B cell (primary cell): ENCODE measurements around the gene TMEM19. TPM values are rescaled to one million over a fixed set of nuclear protein-coding genes. Genes with fewer than 3 reads are reported as not detected.

Source experiments
- ATAC-seq: fragments of 200-7000 bp; cut with Tn5 transposase; one replicate; pipeline ENCODE4 v1.10.0; 2021; ENCODE audit warnings: low read depth, mild to moderate bottlenecking, moderate number of reproducible peaks, moderate library complexity
- CTCF ChIA-PET: fragments of 350-600 bp; sonication (Branson Sonifier 250); formaldehyde crosslinking; loops from one replicate; lab custom pipeline; 2021; ENCODE audit warnings: antibody characterized with exemption, inconsistent platforms; lab: Charles Lee
- POLR2A ChIA-PET: fragments of 350-600 bp; sonication (Branson Sonifier 250); formaldehyde crosslinking; loops from one replicate; lab custom pipeline; 2021; ENCODE audit warnings: antibody characterized with exemption; lab: Charles Lee
- DNase-seq: peaks from one replicate; pipeline ENCODE4 v3.0.0; 2013
- H2AFZ ChIP-seq: 2 replicates; pipeline ENCODE4 v1.6.1; 2012; ENCODE audit warnings: mild to moderate bottlenecking, low read depth, low read length; ENCODE audit not compliant: insufficient read depth, poor library complexity, severe bottlenecking
- H3K27ac ChIP-seq, 2 donors: 1 replicate in 1 of 2; 2 replicates in 1 of 2; pipeline ENCODE4 v1.5.1; 2012 to 2013; ENCODE audit warnings: low read length in 2 of 2, mild to moderate bottlenecking in 2 of 2, moderate library complexity in 1 of 2
- H3K27me3 ChIP-seq, 4 experiments: fragments of 200-600 bp in 1 of 4; sonication (generic) in 1 of 4; replicated peaks in 1 of 4; 1 replicate in 2 of 4; 2 replicates in 2 of 4; pipeline versions ENCODE4 v1.6.1 to v1.7.0; 2013 to 2016; ENCODE audit warnings: low read length in 3 of 4, mild to moderate bottlenecking in 2 of 4, mixed read lengths in 1 of 4, moderate library complexity in 1 of 4; ENCODE audit not compliant: insufficient read depth in 4 of 4, control insufficient read depth in 3 of 4; ENCODE audit errors: control extremely low read depth in 1 of 4
- H3K36me3 ChIP-seq, 2 experiments: replicated peaks in 1 of 2; 1 replicate in 1 of 2; 2 replicates in 1 of 2; pipeline versions ENCODE4 v1.6.1 to v1.7.1; 2013; ENCODE audit warnings: low read length in 1 of 2; ENCODE audit not compliant: insufficient read depth in 2 of 2, control insufficient read depth in 1 of 2; ENCODE audit errors: control extremely low read depth in 1 of 2, extremely low read depth in 1 of 2
- H3K4me1 ChIP-seq, 2 donors: fragments of 200-600 bp in 1 of 2; sonication (generic) in 1 of 2; 1 replicate in 1 of 2; 2 replicates in 1 of 2; pipeline versions ENCODE4 v1.5.1 to v1.6.1; 2013 to 2017; ENCODE audit warnings: low read length in 2 of 2; ENCODE audit not compliant: control insufficient read depth in 2 of 2, insufficient read depth in 2 of 2
- H3K4me2 ChIP-seq: replicated peaks from 2 replicates; pipeline ENCODE3; 2012; ENCODE audit warnings: mild to moderate bottlenecking, low read depth, low read length; ENCODE audit not compliant: poor library complexity, severe bottlenecking
- H3K4me3 ChIP-seq, 5 experiments: fragments of 200-600 bp in 1 of 5; sonication (generic) in 1 of 5; 1 replicate in 3 of 5; 2 replicates in 2 of 5; pipeline versions ENCODE4 v1.5.1 to v1.7.0; 2011 to 2016; ENCODE audit warnings: low read length in 4 of 5, mild to moderate bottlenecking in 4 of 5, low read depth in 2 of 5, control low read depth in 1 of 5, moderate library complexity in 1 of 5; ENCODE audit not compliant: insufficient read depth in 1 of 5; ENCODE audit errors: control extremely low read depth in 1 of 5, extremely low read depth in 1 of 5
- H3K79me2 ChIP-seq: fragments of 200-600 bp; sonication (generic); one replicate; pipeline ENCODE4 v1.6.0; 2016; ENCODE audit warnings: low read length; ENCODE audit not compliant: control insufficient read depth, insufficient read depth
- H3K9ac ChIP-seq: fragments of 200-600 bp; sonication (generic); 2 replicates; pipeline ENCODE4 v1.6.1; 2017; ENCODE audit warnings: mild to moderate bottlenecking, low read length, moderate library complexity
- H3K9me3 ChIP-seq, 3 donors: one replicate each; pipeline versions ENCODE4 v1.6.1 to v1.7.1; 2013; ENCODE audit warnings: low read length in 2 of 3; ENCODE audit not compliant: control insufficient read depth in 2 of 3, insufficient read depth in 1 of 3; ENCODE audit errors: control extremely low read depth in 1 of 3
- H4K20me1 ChIP-seq: 2 replicates; pipeline ENCODE4 v1.6.0; 2012; ENCODE audit warnings: mild to moderate bottlenecking, low read length; ENCODE audit not compliant: insufficient read depth, control insufficient read depth, poor library complexity, severe bottlenecking
- H3K27ac Mint-ChIP-seq: one replicate; pipeline ENCODE4 v1.8.0; 2021; ENCODE audit warnings: mixed read lengths
- H3K27me3 Mint-ChIP-seq: one replicate; pipeline ENCODE4 v1.8.0; 2021; ENCODE audit warnings: mixed read lengths
- H3K4me1 Mint-ChIP-seq: one replicate; pipeline ENCODE4 v1.8.0; 2021; ENCODE audit warnings: mixed read lengths
- H3K4me3 Mint-ChIP-seq: one replicate; pipeline ENCODE4 v1.8.0; 2021; ENCODE audit warnings: mixed read lengths
- H3K9me3 Mint-ChIP-seq: one replicate; pipeline ENCODE4 v1.8.0; 2022; ENCODE audit warnings: mixed read lengths; ENCODE audit not compliant: insufficient read depth
- EZH2 ChIP-seq: IDR thresholded peaks from 2 replicates; pipeline ENCODE4 v1.6.1; 2012; ENCODE audit warnings: borderline replicate concordance, low read depth, mild to moderate bottlenecking, moderate library complexity, low read length; ENCODE audit not compliant: insufficient read depth, poor library complexity, severe bottlenecking
- WGBS: methylation state at CpG from one replicate; pipeline ENCODE4 v1.1.5; 2013; ENCODE audit warnings: missing lambda C conversion rate; ENCODE audit not compliant: insufficient coverage; 5-methylcytosine and 5-hydroxymethylcytosine counted together
- intact Hi-C: fragments of 100-400 bp; cut with micrococcal nuclease; formaldehyde crosslinking; loops from one replicate; pipeline ENCODE4 v1.10.0; 2022
- polyA plus RNA-seq: library from polyadenylated mRNA; depleted of rRNA; stranded (reverse); fragments of >200 nt; gene quantifications from 2 replicates; pipeline ENCODE4 v1.2.3, GENCODE V29; 2012
- total RNA-seq, 2 donors: library from RNA; stranded (reverse); fragments of 120-200 nt in 1 of 2; gene quantifications; 1 replicate in 1 of 2; 2 replicates in 1 of 2; pipeline versions ENCODE4 v1.2.3 to v1.2.4, GENCODE V29; 2013 to 2022
- TF ChIP-seq, protein P1 (sequence below): fragments of 200-600 bp; IDR thresholded peaks from one replicate; pipeline ENCODE4 v1.8.0; 2022; ENCODE audit warnings: antibody characterized with exemption, mild to moderate bottlenecking

Gene TMEM19
- total and polyA plus RNA-seq, 2 donors (not counting 1 experiment from before 2014, with no cell fraction given): 39.4 to 53.6 TPM

DNA sequence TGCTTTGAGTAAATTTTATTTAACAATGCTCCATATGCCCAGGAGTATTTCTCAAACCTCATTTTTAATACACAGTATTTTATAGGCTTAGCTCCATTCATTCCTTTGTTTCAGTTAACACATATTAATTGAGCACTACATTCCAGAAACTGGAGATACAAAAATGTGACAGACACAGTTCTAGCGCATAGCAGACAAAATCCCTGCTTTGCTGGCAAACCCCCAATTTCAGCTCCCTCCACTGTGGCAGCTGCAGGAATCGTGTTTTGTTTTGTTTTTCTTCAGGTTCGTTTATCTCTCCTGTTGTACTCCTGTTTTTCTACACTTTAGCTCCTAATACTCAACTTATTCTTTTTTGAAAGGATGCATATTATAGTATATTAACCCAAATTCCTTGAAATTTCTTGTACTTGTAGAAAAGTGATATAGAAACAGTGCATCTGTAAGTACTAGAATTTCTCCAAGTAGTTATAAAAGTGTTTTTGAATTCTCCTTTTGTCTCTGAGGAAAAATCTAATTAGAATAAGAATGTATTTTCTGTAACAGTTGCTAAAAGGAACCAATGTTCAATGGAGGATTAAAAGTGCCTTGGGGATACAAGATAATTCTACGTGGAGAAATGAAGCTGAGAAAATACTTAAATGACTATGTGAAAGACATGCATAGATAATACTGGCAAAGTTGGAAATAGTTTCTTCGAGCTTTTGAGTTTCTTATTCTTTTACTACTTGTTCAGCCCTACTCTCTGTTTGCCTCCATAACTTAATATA lies 62.4 kb downstream of the TMEM19 start:
- H3K9ac ChIP-seq: no peak overlapping the region
- H3K36me3 ChIP-seq: no peaks in the 10 kb centered on the region
- TF ChIP-seq, protein P1, sequence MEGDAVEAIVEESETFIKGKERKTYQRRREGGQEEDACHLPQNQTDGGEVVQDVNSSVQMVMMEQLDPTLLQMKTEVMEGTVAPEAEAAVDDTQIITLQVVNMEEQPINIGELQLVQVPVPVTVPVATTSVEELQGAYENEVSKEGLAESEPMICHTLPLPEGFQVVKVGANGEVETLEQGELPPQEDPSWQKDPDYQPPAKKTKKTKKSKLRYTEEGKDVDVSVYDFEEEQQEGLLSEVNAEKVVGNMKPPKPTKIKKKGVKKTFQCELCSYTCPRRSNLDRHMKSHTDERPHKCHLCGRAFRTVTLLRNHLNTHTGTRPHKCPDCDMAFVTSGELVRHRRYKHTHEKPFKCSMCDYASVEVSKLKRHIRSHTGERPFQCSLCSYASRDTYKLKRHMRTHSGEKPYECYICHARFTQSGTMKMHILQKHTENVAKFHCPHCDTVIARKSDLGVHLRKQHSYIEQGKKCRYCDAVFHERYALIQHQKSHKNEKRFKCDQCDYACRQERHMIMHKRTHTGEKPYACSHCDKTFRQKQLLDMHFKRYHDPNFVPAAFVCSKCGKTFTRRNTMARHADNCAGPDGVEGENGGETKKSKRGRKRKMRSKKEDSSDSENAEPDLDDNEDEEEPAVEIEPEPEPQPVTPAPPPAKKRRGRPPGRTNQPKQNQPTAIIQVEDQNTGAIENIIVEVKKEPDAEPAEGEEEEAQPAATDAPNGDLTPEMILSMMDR: no peak
- no peak for TF ChIP-seq EZH2
- POLR2A ChIA-PET: interaction anchor here (1.1 to 1.7 kb wide), 2 partner anchors 62 to 85 kb away, joined by 4 to 12 read pairs; partner anchors contain the start of genes THAP2, TMEM19 and ZFC3H1
- CTCF ChIA-PET: interaction anchor here (0.8 to 9.4 kb wide), 35 partner anchors 8 to 1015 kb away, joined by 3 to 116 read pairs (median 5); partner anchors contain the start of genes THAP2, TMEM19 and ZFC3H1
- ATAC-seq (no peak), DNase-seq (no peak)
- peaks cover 1% of the 10 kb centered on the region for H3K4me1 Mint-ChIP-seq
- intact Hi-C loops: loop anchor here (10.0 kb wide), 1 partner anchor 533 kb away; no protein-coding TSS in a partner anchor
- H2AFZ ChIP-seq: no peak overlapping the region
- H3K27ac ChIP-seq: no peak overlapping the region
- H3K27ac Mint-ChIP-seq: no peak overlapping the region
- H3K9me3 ChIP-seq: no peaks in the 10 kb centered on the region
- no peaks in the 10 kb centered on the region for H3K79me2 ChIP-seq
- WGBS: 100% methylated on average over 1 of the region's 5 CpGs
- H3K4me3 ChIP-seq: no peak overlapping the region
- H3K27me3 Mint-ChIP-seq: peaks cover 17% of the 10 kb centered on the region
- no peaks in the 10 kb centered on the region for H3K27me3 ChIP-seq
- no peak overlapping the region for H3K4me3 Mint-ChIP-seq
- H3K9me3 Mint-ChIP-seq: no peaks in the 10 kb centered on the region
- no peak overlapping the region for H3K4me2 ChIP-seq
- no peaks in the 10 kb centered on the region for H4K20me1 ChIP-seq
- H3K4me1 ChIP-seq: no peaks in the 10 kb centered on the region

DNA sequence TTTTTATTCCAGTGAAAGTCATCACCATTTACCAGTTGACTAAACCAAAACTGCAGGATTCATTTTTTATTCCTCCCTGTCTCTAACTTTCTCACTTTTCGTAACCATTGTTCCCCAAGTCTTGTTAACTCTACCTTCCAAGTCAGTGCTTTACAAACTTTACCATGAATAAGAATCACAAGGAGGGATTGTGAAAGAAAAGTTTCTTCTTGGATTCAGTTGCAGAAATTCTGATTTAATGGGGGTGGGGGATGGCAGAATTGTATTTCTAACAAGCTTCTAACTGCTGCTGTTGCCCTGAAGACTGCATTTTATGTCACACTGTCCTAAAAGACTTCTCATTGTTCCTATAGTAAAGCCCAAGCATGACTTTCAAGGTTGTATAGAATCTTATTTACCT lies 63.8 kb downstream of the TMEM19 start:
- Mint-ChIP-seq H3K27ac (no peak overlapping the region), H3K27me3 (peaks cover 17% of the 10 kb centered on the region), H3K9me3 (no peaks in the 10 kb centered on the region), H3K4me3 (no peak overlapping the region), H3K4me1 (peaks cover 10% of the 10 kb centered on the region)
- intact Hi-C loops: loop anchor here (10.0 kb wide), 1 partner anchor 535 kb away; no protein-coding TSS in a partner anchor
- peaks cover 5 to 8% of the 10 kb centered on the region in 2 donors for H3K4me1 ChIP-seq
- DNase-seq: no peak
- no peak overlapping the region for H3K4me3 ChIP-seq
- no peak overlapping the region for H3K9ac ChIP-seq
- H2AFZ ChIP-seq: no peak overlapping the region
- no peaks in the 10 kb centered on the region for H4K20me1 ChIP-seq
- ChIA-PET POLR2A (no interaction called here), CTCF (interaction anchor here (0.7 to 9.4 kb wide), 7 partner anchors 30 to 334 kb away, joined by 3 to 116 read pairs (median 68); partner anchors contain the start of genes THAP2, TMEM19 and ZFC3H1)
- no peaks in the 10 kb centered on the region for H3K27me3 ChIP-seq
- ATAC-seq: no peak
- H3K4me2 ChIP-seq: no peak overlapping the region
- H3K79me2 ChIP-seq: peaks cover 11% of the 10 kb centered on the region
- H3K27ac ChIP-seq: no peak overlapping the region
- no peaks in the 10 kb centered on the region for H3K36me3 ChIP-seq
- WGBS: no CpG with 5 or more reads among the region's 1 CpG
- no peak for TF ChIP-seq EZH2
- H3K9me3 ChIP-seq: no peaks in the 10 kb centered on the region
